Stimulated activated CD4-positive, alpha-beta T cell treated with anti-CD3 and anti-CD28 coated beads, TNF-alpha, amount 100 ng/mL, for 1 hour (primary cell): Measurements from ENCODE around the gene TCF4.

Experiments
- DNase-seq, 3 donors: peaks; one replicate each; pipeline ENCODE4 v3.0.0-alpha.2; 2020; ENCODE audit warnings: low read depth in 3 of 3, low spot score in 1 of 3

TCF4 gene

GRCh38 chr18:55269622-55270021 is 318.4 kb downstream of the TCF4 start:
- no peak for DNase-seq

GRCh38 chr18:55268628-55269275 is 319.2 kb downstream of the TCF4 start:
- DNase-seq = no peak

- no peak for DNase-seq
Measured at GRCh38 chr18:55268151-55268601, 319.8 kb downstream of the TCF4 start.

- no peak for DNase-seq
Measured at GRCh38 chr18:55266981-55267380, 321.0 kb downstream of the TCF4 start.

- DNase-seq = no peak
Measured at GRCh38 chr18:55265984-55266383, 322.0 kb downstream of the TCF4 start.

GRCh38 chr18:55265130-55265675 is 322.8 kb downstream of the TCF4 start:
- no peak for DNase-seq

- no peak for DNase-seq
Measured at GRCh38 chr18:55264108-55264507, 323.9 kb downstream of the TCF4 start.

GRCh38 chr18:55262021-55262560 is 325.9 kb downstream of the TCF4 start:
- no peak for DNase-seq

- DNase-seq = no peak
Measured at GRCh38 chr18:55261253-55261652, 326.7 kb downstream of the TCF4 start.

- DNase-seq = no peak
Measured at GRCh38 chr18:55258088-55258487, 329.9 kb downstream of the TCF4 start.

- no peak for DNase-seq
Measured at GRCh38 chr18:55256929-55257289, 331.1 kb downstream of the TCF4 start.

- no peak for DNase-seq
Measured at GRCh38 chr18:55256226-55256928, 331.6 kb downstream of the TCF4 start.

- DNase-seq = no peak
Measured at GRCh38 chr18:55253814-55254213, 334.2 kb downstream of the TCF4 start.

GRCh38 chr18:55252901-55253300 is 335.1 kb downstream of the TCF4 start:
- no peak for DNase-seq

- no peak for DNase-seq
Measured at GRCh38 chr18:55252053-55252675, 335.8 kb downstream of the TCF4 start.

- no peak for DNase-seq
Measured at GRCh38 chr18:55251254-55251971, 336.6 kb downstream of the TCF4 start.

- DNase-seq = no peak
Measured at GRCh38 chr18:55250768-55251173, 337.2 kb downstream of the TCF4 start.

- DNase-seq = no peak
Measured at GRCh38 chr18:55249550-55249949, 338.4 kb downstream of the TCF4 start.

- DNase-seq = no peak
Measured at GRCh38 chr18:55248495-55248894, 339.5 kb downstream of the TCF4 start.

GRCh38 chr18:55247032-55247431 is 341.0 kb downstream of the TCF4 start:
- no peak for DNase-seq

- no peak for DNase-seq
Measured at GRCh38 chr18:55246278-55246677, 341.7 kb downstream of the TCF4 start.
